Activated CD8-positive, alpha-beta memory T cell treated with anti-CD3 and anti-CD28 coated beads for 24 hours (primary cell): ENCODE data around the gene IL34.
"Not testable (repeated sequence)": the region's sequence is repeated elsewhere in the genome, so short reads cannot be mapped to it uniquely, and the experiment has no call there.

Source experiments
- DNase-seq: peaks from one replicate; pipeline ENCODE4 v3.0.0-alpha.2; 2020

IL34 gene

GRCh38 chr16:70632273-70632672 lies 14.1 kb upstream of the IL34 start:
- DNase-seq: no peak

GRCh38 chr16:70633617-70634016 lies 12.7 kb upstream of the IL34 start:
- DNase-seq: not testable (repeated sequence)

GRCh38 chr16:70634861-70635260 lies 11.5 kb upstream of the IL34 start:
- no peak for DNase-seq

- no peak for DNase-seq
These were observed 10.9 kb upstream of the IL34 start for GRCh38 chr16:70635336-70636016.

GRCh38 chr16:70638814-70639792 lies 7.3 kb upstream of the IL34 start:
- no peak for DNase-seq

GRCh38 chr16:70642633-70643032 lies 3.7 kb upstream of the IL34 start:
- DNase-seq: no peak

- DNase-seq: not testable (repeated sequence)
These were observed 3.1 kb upstream of the IL34 start for GRCh38 chr16:70643264-70643663.

GRCh38 chr16:70644763-70645597 lies 1.4 kb upstream of the IL34 start:
- no peak for DNase-seq

- DNase-seq: no peak
These were observed 1.3 kb downstream of the IL34 start for GRCh38 chr16:70647441-70648359.

- no peak for DNase-seq
These were observed 2.2 kb downstream of the IL34 start for GRCh38 chr16:70648606-70649005.

- DNase-seq: no peak
These were observed 2.9 kb downstream of the IL34 start for GRCh38 chr16:70649300-70649699.

- DNase-seq: no peak
These were observed 3.9 kb downstream of the IL34 start for GRCh38 chr16:70650216-70650615.

GRCh38 chr16:70651524-70651923 lies 5.2 kb downstream of the IL34 start:
- DNase-seq: no peak

- no peak for DNase-seq
These were observed 6.0 kb downstream of the IL34 start for GRCh38 chr16:70652322-70652721.

- no peak for DNase-seq
These were observed 7.0 kb downstream of the IL34 start for GRCh38 chr16:70653406-70653805.

- peak; percentile 94 for DNase-seq
These were observed 7.7 kb downstream of the IL34 start for GRCh38 chr16:70653809-70654771.

GRCh38 chr16:70656065-70656711 lies 9.8 kb downstream of the IL34 start:
- no peak for DNase-seq

- DNase-seq: no peak
These were observed 10.4 kb downstream of the IL34 start for GRCh38 chr16:70656712-70657263.

GRCh38 chr16:70657956-70658355 lies 11.6 kb downstream of the IL34 start:
- no peak for DNase-seq

GRCh38 chr16:70658921-70659320 lies 12.6 kb downstream of the IL34 start:
- no peak for DNase-seq
